Glutamatergic neuron (in vitro differentiated cells): Measurements from ENCODE around the gene SPOUT1. TPM values are rescaled to one million over a fixed set of nuclear protein-coding genes. Genes with fewer than 3 reads are reported as not detected.

ENCODE experiments used
- DNase-seq: peaks from one replicate; pipeline ENCODE4 v3.0.0; 2022
- H3K27ac Mint-ChIP-seq: one replicate; pipeline ENCODE4 v1.8.0; 2020; ENCODE audit warnings: mild to moderate bottlenecking, mixed read lengths, inconsistent platforms; ENCODE audit not compliant: unreplicated experiment
- H3K27me3 Mint-ChIP-seq: one replicate; pipeline ENCODE4 v1.8.0; 2020; ENCODE audit warnings: mild to moderate bottlenecking, moderate library complexity, mixed read lengths, inconsistent platforms; ENCODE audit not compliant: unreplicated experiment
- H3K36me3 Mint-ChIP-seq: one replicate; pipeline ENCODE4 v1.8.0; 2020; ENCODE audit warnings: mild to moderate bottlenecking, mixed read lengths, inconsistent platforms; ENCODE audit not compliant: unreplicated experiment
- H3K4me1 Mint-ChIP-seq: one replicate; pipeline ENCODE4 v1.8.0; 2020; ENCODE audit warnings: mild to moderate bottlenecking, low read depth, mixed read lengths, inconsistent platforms; ENCODE audit not compliant: unreplicated experiment
- H3K4me3 Mint-ChIP-seq: one replicate; pipeline ENCODE4 v1.8.0; 2020; ENCODE audit warnings: mild to moderate bottlenecking, mixed read lengths, inconsistent platforms; ENCODE audit not compliant: unreplicated experiment
- H3K9me3 Mint-ChIP-seq: one replicate; pipeline ENCODE4 v1.8.0; 2020; ENCODE audit warnings: mild to moderate bottlenecking, moderate library complexity, mixed read lengths, inconsistent platforms; ENCODE audit not compliant: unreplicated experiment
- total RNA-seq: library from RNA; stranded (reverse); fragmentation: NEBNext Ultra II Directional; extraction: Animal tissue kit (Norgen Biotek cat#: 25700); gene quantifications from one replicate; pipeline ENCODE4 v1.2.1, GENCODE V29; 2021; ENCODE audit not compliant: unreplicated experiment
- TF ChIP-seq, protein P1 (sequence below): fragments of 200-600 bp; sonication (generic); IDR thresholded peaks from one replicate; pipeline ENCODE4 v1.5.0; 2021; ENCODE audit not compliant: partially characterized antibody, unreplicated experiment

The SPOUT1 gene
- total RNA-seq, 1 donor from 2014 or later = 22.3 TPM

DNA sequence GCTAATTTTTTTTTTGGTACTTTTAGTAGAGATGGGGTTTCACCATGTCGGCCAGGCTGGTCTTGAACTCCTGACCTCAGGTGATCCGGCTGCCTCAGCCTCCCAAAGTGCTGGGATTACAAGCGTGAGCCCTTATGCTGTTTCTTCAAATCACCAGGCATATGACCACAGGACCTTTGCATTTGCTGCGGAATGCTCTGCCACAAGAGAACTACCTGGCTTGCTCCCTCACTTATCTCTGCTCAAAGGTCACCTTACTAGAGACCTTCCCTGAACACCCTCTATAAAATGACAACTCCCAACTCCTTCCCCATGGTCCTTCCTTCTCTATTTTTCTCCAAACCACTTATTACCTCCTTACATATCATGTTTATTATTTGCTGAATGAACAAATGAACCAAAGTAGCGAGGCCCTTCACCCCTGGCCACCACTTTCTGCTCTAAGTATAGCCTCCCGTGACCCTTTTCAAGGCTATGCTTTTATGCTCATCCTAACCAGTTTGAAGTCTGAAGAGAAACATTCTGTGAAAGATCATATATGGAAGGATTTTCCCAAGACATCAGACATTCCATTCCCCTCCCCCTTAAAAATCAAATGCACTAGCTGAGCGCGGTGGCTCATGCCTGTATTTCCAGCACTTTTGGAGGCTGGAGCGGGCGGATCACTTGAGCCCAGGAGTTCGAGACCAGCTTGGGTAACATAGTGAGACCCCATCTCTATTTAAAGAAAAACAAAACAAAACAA lies 59.1 kb downstream of the SPOUT1 start:
- H3K27me3 Mint-ChIP-seq = peaks cover 5% of the 10 kb centered on the region
- no peak for DNase-seq
- TF ChIP-seq, protein P1, sequence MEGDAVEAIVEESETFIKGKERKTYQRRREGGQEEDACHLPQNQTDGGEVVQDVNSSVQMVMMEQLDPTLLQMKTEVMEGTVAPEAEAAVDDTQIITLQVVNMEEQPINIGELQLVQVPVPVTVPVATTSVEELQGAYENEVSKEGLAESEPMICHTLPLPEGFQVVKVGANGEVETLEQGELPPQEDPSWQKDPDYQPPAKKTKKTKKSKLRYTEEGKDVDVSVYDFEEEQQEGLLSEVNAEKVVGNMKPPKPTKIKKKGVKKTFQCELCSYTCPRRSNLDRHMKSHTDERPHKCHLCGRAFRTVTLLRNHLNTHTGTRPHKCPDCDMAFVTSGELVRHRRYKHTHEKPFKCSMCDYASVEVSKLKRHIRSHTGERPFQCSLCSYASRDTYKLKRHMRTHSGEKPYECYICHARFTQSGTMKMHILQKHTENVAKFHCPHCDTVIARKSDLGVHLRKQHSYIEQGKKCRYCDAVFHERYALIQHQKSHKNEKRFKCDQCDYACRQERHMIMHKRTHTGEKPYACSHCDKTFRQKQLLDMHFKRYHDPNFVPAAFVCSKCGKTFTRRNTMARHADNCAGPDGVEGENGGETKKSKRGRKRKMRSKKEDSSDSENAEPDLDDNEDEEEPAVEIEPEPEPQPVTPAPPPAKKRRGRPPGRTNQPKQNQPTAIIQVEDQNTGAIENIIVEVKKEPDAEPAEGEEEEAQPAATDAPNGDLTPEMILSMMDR = no peak
- peaks cover 9% of the 10 kb centered on the region for H3K9me3 Mint-ChIP-seq
- no peaks in the 10 kb centered on the region for H3K36me3 Mint-ChIP-seq
- no peak overlapping the region for H3K27ac Mint-ChIP-seq
- peaks cover 7% of the 10 kb centered on the region for H3K4me1 Mint-ChIP-seq
- H3K4me3 Mint-ChIP-seq = peak overlapping the region; percentile 96

Other genes starting within 250 kb of the SPOUT1 start
- gene DYNC2I2, start 172.9 kb downstream of the SPOUT1 start, total RNA-seq = 15.0 TPM
- 387 TPM for gene SET, start 140.6 kb downstream of the SPOUT1 start, total RNA-seq
- gene PKN3, start 127.3 kb downstream of the SPOUT1 start, total RNA-seq = 4.3 TPM
- 18.2 TPM for gene ZDHHC12, start 105.7 kb downstream of the SPOUT1 start, total RNA-seq
- 38.0 TPM for gene ZER1, start 57.9 kb downstream of the SPOUT1 start, total RNA-seq
- gene TBC1D13, start 42.5 kb downstream of the SPOUT1 start, total RNA-seq = 25.6 TPM
- 35.9 TPM for gene ENDOG, start 11.3 kb downstream of the SPOUT1 start, total RNA-seq
- 19.5 TPM for gene KYAT1, start 52.2 kb upstream of the SPOUT1 start, total RNA-seq
- gene LRRC8A, start 52.3 kb upstream of the SPOUT1 start, total RNA-seq = 93.0 TPM
- gene PHYHD1, start 91.2 kb upstream of the SPOUT1 start, total RNA-seq = 4.4 TPM
- gene DOLK, start 117.8 kb upstream of the SPOUT1 start, total RNA-seq = 16.6 TPM
- gene NUP188, start 117.9 kb upstream of the SPOUT1 start, total RNA-seq = 63.6 TPM
- gene SH3GLB2, start 198.5 kb upstream of the SPOUT1 start, total RNA-seq = 143 TPM
- gene MIGA2, start 206.8 kb upstream of the SPOUT1 start, total RNA-seq = 40.2 TPM